GM21528 (cell line): ENCODE data around the gene ETV1.
"Not testable (repeated sequence)": the region's sequence is repeated elsewhere in the genome, so short reads cannot be mapped to it uniquely, and the experiment has no call there.

Source experiments
- ATAC-seq: cut with Tn5 transposase; IDR thresholded peaks from one replicate; pipeline ENCODE4 v1.9.1; 2021; ENCODE audit warnings: mild to moderate bottlenecking, moderate library complexity; ENCODE audit not compliant: unreplicated experiment, low FRiP score

Gene ETV1

DNA sequence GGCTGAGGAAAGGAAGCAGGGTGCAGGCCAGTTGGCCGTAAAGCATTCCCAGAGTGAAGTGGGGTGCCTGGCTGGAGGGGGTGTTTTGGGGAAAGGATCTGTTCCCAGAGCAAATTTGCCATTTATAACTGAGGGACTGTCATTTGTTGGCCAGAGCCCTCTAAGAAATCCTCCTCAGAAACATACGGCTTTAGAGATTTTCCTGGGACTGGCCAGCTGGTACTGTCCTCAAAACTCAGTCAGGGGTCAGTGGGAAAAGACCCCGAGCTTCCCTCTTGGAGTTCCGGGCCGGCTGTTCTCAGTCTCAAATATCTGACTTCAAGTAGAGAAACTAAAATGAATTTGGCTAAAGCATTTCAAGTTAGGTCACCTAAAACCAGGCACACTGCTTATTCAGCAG lies 55.9 kb downstream of the ETV1 start:
- ATAC-seq: no peak

DNA sequence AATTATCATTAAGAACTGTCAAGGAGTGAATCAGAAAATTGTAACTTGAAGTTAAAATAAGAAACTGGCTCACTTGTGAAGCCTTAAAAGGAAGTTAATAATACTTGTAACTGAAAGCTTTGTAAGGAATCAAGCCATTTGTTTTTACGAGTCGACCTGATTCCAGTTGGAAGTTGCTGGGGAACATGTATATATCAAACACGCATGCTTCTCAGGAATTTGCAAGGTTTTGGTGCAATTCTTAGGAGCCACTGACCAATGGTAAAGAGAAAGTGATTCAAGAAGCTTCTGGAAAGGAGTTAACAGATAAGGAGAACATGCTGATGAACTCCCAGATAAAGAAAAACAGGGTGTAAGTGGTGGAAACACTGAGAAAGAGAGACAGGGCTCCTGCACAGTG lies 56.4 kb downstream of the ETV1 start:
- ATAC-seq: no peak

- ATAC-seq: no peak
These were observed 57.3 kb downstream of the ETV1 start for GRCh38 chr7:13932131-13932530.

GRCh38 chr7:13921062-13921461 lies 68.4 kb downstream of the ETV1 start:
- no peak for ATAC-seq

- no peak for ATAC-seq
These were observed 69.3 kb downstream of the ETV1 start for GRCh38 chr7:13920053-13920697.

DNA sequence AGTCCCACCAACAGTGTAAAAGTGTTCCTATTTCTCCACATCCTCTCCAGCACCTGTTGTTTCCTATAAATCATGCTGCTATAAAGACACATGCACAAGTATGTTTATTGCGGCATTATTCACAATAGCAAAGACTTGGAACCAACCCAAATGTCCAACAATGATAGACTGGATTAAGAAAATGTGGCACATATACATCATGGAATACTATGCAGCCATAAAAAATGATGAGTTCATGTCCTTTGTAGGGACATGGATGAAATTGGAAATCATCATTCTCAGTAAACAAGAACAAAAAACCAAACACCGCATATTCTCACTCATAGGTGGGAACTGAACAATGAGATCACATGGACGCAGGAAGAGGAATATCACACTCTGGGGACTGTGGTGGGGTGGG lies 71.1 kb downstream of the ETV1 start:
- ATAC-seq: not testable (repeated sequence)

DNA sequence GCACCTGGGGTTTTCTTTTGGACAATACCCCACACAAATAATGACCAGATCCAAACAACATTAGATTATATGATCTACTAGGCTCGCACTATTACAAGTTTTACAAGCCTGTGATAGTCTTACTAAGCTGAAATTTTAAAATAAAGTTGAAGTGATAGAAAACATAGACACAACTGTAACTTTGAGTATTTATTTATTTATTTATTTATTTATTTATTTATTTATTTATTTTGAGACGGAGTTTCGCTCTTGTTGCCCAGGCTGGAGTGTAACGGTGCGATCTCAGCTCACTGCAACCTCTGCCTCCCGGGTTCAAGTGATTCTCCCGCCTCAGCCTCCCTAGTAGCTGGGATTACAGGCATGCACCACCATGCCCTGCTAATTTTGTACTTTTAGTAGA lies 72.4 kb downstream of the ETV1 start:
- not testable (repeated sequence) for ATAC-seq

GRCh38 chr7:13915891-13916290 lies 73.6 kb downstream of the ETV1 start:
- ATAC-seq: no peak

DNA sequence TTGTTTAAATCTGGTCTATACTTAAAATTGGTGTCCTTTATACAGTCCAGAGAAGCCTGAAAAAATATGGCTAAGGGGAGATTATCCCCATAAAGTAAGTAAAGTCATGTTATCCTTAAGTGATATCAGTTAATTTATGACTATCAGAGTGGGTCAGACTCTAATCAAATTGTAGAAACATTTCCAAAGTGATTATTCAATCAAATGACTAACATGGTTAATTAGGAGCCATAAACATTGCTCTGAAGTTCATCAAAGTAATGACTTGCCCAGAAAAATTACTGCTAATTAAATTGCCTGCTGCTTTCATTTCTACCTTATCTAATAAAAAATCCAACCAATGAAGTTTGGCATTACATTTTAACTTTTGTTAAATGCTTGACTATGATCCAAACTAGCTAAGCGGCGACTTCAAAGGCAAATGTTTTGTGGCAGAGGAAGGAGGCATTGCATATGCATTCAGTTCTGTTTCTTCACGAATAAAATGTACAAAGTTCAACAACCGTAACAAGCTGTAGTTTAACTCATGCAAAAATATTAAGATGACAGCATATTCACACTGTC lies 76.7 kb downstream of the ETV1 start:
- no peak for ATAC-seq

DNA sequence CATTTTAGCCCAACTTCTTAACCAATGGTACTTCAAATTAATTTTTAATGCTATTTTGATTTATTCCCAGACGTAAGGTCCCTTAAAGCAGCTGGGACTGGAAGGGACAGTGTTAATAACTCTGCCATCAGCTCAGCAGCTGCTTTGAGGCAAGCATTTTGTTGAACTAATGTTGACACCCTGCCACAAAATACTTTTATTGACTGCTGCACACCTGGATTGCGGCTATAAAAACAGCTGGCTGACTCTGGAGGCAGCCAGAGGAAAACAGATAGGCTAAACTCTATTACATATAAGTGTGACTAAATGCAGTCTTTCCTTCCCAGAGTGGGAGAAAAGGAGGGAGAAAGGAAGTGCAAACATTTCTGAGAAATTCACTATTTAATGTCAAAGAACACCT lies 77.6 kb downstream of the ETV1 start:
- ATAC-seq: no peak

DNA sequence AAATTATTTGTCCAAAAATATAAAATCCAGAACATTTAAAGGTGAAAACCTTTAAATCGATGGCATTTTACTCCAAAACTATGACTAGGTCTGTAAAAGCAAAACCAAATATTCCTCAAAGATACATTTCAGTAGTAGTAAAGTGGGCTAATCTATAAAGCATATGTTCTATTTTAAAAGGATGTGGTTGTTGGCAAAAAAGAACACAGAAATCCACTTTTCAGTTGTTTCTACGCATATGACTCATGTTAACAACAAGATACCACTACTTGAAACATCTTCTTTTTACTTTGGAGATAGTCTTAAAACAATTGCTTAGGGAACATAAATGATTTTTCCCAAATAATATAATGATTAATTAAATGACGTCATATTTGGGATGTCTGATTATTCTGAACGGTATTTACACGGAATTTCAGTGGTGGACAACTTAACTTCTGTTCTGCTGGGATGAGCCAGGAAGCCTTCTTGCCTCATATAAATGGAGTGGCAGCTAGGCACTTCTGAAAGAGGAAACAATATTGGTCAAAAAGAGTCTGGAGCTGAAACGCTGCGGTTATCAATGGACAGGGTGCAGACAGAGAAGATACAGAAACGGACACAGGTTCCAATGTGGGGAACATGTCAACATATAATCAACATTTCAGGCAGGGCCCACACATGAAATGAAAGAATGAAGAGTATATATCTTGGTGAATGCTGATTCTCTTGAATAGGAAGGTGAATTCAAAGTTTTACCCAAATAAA lies 78.5 kb downstream of the ETV1 start:
- ATAC-seq: no peak

- ATAC-seq: no peak
These were observed 80.6 kb downstream of the ETV1 start for GRCh38 chr7:13908667-13909397.

- no peak for ATAC-seq
These were observed 81.6 kb downstream of the ETV1 start for GRCh38 chr7:13907831-13908230.

DNA sequence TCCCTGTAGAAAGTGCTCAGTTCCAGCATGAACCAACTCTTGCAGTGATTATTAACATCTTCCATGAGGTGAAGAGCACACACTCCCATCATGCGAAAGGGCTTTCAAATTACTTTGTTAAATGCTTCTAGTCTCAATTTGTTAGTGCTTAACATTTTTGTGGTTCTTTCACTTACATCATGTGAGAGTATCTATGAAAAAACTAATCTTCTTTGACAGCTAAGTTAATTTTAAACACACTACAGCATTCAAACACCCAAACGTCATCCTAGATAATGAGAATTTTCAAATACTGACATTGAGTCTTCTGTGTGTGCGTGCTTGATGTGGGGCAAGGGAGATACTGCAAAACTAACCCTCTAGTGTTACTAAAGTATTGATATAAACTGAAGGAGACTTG lies 84.8 kb downstream of the ETV1 start:
- ATAC-seq: no peak

DNA sequence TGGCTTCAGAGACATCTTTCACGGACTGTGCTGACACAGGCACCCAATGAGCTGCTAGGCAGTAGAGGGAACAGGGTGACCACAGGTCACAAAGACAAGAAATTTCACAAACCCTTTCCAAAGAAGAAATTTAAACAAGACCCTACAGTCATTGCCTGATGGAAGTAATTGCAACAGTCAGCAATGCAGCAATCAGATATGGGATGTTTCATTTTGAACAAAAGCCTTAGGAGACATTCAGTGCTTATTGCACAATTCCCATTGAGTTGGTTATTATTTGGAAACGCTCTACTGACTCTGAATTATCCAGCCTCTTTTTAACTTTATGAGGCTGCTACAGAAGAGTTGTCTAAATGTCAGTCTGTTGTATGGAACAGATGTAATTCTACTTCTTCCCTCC lies 85.5 kb downstream of the ETV1 start:
- ATAC-seq: no peak

DNA sequence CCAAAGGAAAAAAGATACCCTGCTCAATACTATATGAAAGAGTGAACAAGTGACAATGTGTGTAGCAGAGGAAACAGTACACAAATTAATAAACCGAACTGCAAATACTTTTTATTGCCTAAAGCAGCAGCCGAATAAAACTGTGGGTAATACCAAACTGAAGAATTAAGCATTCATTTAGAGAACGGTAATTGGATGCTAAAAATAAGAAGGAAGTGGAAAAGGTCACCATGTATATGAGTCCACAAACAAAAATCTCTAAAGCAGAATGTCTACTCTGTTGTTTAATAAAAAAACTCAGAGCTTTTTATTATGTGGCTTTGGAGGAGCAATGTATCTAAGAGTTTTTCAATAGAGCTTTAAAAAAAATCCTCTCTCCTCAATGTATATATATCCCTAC lies 87.9 kb downstream of the ETV1 start:
- ATAC-seq: no peak

GRCh38 chr7:13898957-13899670 lies 90.4 kb downstream of the ETV1 start:
- no peak for ATAC-seq

DNA sequence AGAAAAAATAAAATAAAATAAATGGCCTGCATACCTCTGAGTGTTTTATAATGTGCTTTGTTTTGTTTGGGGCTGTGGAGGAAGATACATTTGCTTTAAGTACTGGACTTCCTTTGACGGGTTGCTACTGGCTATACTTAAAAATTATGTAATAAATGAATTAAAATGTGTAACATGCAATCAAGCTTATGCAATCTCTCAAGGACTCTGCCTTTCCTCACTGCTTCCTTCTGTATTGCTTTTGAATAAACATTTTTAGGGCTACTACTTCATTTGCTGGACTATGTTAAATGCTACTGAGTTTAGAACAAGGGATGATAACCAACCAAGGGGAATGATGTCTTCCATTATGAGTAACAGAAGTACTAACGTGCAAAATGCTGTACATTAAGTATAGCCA lies 91.6 kb downstream of the ETV1 start:
- no peak for ATAC-seq

DNA sequence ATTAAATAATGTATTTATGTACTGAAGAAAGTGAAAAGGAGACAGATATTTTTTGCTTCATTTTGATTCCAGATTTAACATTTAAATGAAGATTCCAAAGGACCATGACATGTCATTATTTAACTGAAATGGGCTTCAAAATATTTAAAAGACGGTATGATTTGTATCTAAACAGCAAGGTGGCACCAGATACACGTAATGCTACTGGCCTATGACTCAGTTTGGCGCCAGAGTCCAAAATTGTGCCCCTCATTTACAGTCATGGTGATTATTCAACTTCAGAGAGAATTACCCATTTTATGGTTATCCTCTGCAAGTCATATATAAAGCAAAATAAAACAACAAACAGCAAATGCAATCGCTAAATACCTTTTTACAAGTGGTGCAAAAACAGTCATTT lies 94.5 kb downstream of the ETV1 start:
- no peak for ATAC-seq

DNA sequence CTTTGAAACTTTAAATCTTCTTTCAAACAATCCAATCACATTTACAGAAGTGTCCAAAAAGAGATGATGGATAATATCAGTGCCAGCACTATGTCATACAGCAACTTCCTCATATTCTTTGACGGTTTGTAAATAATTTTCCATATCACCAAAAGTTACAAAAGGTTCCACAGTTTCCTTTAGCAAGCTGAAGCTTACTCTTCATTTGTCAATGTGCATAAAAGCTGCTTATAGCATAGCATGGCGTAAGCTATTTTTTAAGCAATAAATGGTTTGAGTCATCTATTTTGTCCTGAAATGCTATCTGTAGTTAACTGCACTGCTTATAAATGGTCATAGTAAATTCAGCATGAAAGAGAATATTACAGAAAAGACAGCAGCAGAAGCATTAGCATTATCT lies 95.1 kb downstream of the ETV1 start:
- no peak for ATAC-seq

GRCh38 chr7:13890793-13891192 lies 98.7 kb downstream of the ETV1 start:
- no peak for ATAC-seq
